Non-pigmented ciliary epithelial cell (primary cell): ENCODE results near the gene OSBPL5.

ENCODE experiments used
- DNase-seq: peaks from one replicate; pipeline ENCODE4 v3.0.0-alpha.2; 2010; ENCODE audit warnings: low read depth

Gene OSBPL5

DNA sequence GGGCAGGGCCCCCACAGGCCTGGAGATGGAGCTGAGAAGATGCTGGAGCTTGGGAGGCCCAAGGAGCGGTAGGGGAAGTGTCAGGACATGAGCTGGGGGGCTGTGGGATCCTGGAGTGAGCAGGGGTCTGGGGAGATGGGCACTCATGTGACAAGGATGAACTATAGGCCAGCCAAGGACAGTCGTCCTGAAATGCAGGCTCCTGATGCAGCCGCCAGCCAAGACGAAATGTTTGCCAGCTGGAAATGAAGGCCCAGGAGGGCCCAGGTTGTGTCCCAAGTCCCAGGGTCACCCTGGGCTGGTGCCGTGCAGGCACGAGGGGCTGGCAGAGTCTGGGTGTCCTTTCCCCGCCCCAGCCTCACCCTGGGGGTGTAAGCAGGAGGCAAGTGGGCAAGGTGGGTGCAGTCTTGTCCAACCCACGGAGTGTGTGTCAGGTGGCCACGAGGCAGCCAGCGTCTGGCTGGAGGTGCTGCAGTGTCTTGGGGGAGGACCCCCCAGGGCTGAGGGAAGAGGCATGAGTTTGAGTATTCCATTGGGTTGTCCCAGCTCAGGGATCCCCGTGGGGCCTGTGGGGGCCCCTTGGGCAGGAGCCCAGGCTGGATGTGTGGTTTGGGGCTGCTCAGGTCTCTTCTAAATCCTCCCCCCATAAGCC, 32.1 kb upstream of the OSBPL5 start:
- no peak for DNase-seq

DNA sequence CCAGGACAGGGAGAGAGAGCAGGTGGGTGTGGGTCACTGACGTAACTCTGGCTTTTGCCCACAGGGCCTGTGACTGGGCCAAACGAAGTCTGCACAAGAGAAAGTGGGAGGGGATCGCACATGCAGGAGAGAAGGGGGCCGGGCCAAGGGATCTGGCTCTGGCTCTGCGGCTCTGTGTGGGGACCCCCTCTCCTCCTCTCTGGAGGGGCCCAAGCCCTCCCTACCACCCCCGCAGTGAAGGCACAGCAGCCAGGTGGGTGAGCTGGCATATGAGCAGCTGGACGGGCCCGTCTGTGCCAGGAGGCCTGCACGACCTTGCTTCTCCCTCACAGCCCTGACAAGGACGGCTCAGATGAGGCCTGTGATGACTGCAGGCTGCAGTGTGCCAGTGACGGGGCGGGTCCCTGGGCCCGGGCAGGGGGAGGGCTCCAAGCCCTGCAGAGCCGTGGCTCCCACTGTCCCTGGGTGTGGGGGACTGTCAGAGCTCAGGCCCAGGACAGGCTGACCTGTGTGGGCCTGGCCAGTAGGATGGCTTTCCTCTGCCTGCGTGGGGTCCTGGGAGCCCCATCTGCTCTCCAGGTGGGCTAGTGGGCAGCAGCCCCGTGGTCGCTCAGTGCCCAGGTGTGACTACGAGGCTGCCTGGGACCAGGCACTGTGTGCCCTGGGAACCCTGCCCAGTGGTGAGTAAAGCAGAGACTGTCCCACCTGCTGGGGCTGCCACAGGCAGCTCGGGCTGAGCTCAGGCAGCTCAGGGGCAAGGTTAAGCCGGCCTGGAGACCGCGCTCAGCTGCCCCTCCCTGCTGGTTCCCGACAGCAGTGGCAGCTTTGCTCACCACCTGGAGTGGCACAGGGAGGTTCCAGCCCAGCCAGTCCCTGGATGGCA, 31.3 kb upstream of the OSBPL5 start:
- no peak for DNase-seq

DNA sequence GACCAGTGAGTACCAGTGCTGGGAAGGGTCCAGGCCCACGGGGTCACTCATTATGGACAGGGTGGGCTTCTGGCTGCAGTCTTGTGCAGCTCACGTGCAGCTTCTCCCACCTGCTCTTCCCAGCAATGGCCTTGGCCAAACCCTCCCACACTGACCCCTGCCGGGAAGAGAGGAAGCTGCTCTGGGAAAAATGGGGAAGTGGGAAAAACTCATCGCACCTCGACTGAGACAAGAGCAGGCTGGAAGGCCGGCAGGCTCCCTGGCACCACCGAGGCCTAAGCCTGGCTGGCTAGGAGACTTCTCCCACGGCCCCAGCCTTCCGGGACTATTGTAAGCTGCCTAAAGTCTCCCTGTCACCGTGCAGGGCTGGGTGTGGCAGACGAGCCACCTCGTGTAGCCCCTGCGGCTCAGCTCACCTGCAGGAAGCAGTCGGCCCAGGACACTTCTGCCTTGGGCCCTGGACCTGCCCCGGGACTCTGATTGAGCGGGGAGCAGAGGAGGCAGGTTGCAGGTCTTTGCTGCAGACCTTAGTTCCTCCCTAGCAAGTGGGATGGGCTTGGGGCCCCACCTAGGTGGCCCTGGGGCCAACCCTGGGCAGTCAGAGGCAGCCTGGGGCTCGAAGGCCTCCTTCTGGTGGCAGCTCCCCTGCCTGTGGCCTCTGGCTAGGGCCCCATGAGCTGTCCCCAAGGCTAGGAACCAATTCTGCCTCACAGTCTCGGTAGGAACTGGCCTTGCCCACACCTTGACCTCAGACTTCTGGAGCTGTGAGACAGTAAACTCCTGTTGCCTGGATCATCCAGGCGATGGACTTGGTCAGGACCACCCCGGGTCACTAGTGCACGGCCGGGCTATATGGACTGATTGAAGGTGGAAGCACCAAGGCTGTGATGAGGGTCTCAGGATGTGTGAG, 30.4 kb upstream of the OSBPL5 start:
- no peak for DNase-seq

DNA sequence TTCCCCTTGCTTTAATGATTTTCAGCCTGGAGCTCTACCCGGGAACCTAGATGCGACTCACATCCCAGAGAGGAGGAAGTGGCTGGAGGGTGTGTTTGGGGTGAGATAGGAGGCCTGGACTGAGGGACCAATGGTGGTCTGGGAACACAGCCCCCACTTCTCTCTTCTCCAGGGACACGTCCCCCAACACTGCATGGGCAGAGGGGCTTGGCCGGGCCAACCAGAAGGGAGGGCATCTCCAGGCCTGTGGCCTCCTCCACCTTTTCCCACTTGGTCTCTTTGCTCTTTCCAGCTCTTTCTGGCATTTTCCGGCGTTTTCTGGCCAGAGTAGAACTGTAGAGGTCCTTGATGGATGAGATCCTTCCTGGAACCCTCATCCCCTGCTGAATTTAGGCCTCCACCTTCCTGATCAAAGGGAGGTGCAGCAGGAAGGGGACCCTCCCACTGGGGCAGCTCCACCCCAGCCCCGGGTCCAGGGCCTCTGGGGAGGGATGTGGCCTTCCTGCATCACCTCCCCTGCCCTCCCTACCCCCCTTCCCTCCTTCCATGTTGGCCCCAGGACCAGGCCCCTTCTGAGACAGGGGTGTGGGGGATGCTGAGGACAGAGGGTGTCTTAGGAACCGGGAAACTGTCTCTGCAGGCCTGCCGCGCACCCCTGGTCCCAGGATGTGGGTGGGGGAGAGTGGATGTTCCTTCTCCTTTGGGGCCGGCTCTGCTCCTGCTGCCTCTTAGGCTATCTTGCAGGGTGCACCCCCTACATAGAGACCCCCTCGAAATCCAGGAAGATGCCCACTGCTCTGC, 29.1 kb upstream of the OSBPL5 start:
- no peak for DNase-seq

DNA sequence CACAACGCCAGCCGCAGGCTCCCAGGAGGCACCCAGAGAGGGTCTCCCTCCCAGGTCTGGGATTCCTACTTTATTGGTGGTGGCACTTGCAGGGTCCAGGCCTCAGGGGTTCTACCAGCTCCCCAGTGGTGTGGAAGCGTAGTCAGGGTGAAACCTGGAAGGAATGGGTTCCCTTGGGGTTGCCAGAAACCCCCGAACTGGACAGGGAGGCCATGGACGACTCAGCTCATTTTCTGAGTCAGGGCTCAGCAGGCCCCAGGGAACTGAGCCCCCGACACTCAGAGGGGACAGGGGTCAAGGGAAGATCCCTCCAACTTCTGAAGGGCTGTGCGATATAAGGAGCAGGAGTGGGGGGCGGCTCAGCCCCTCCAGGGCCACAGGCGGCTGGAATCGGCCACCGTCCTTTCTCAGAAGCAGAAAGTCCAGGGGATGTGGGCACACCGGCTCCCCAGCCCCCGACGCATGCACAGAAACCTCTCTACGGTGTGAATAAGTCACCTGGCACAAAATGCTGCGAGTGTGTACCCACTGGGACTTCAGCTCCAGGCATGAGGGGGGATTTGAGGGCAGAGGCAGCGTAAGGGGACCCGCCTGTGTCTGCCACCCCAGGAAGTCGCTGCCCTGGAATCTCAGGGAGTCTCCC, 28.4 kb upstream of the OSBPL5 start:
- DNase-seq = no peak

DNA sequence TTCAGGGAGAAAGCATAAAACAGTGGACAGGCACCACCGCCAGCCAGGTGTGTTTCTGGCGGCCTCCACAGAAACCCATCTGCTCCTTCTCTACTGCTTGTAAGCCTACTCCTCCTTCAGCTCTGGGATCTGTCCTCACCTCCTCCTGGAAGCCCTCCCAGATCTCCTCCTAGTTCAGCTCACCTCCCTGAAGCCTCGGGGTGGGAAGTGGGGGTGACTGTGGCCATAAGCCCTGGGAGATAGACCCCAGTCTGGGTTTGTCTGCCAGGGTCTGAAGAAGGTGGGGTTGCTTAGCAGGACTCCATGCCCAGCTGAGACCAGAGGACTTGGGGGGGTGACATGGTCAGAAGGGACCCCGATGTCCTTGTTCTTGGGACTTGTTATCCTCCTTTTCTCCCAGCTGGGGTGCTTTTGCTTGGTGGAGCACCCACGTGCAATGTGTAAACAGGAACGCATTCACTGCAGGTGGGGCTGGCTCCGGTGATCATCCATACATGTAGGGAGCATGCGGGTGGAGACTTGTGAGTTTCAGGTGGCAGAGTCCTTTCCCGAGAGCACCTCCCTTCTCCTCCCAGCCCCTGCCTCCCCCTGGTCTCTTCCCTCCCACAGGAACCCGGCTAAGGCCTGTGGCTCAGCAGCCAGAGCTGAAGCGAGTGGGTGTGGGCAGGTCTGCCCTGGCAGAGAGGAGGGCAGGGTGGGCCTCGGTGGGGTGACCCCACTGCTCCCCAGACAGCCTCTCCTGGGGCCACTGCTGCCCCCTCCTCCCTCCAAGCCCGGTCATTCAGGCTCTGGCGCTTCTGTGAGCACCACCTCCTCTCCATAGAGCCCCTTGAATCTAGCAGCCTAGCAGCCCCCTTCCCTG, 27.6 kb upstream of the OSBPL5 start:
- DNase-seq = no peak

DNA sequence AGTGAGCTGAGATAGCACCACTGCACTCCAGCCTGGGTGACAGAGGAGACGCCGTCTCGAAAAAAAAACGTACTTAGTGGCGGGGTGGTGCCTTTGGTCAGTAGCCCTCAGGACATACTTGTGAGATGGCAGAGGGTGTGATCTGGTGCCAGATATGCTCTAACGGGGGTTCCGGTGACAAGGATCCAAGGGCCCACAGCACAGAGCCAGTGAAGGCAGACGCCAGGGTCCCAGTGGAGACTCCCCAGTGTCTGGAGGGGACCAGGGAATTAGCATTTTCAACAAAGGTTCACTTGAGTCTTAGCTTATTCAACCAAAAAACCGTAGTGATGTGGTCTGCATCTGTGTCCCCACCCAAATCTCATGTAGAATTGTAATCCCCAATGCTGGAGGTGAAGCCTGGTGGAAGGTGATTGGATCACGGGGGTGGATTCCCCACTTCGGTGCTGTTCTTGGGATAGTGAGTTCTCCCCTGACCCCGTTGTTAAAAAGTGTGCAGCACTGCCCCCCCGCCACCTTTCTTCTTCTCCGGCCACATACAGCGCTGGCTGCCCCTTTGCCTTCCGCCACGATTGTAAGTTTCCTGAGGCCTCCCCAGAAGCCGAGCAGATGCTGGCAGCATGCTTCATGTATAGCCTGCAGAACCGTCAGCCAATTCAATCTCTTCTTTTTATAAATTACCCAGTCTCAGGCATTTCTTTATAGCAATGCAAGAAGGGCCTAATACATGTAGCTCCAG, 26.6 kb upstream of the OSBPL5 start:
- no peak for DNase-seq

DNA sequence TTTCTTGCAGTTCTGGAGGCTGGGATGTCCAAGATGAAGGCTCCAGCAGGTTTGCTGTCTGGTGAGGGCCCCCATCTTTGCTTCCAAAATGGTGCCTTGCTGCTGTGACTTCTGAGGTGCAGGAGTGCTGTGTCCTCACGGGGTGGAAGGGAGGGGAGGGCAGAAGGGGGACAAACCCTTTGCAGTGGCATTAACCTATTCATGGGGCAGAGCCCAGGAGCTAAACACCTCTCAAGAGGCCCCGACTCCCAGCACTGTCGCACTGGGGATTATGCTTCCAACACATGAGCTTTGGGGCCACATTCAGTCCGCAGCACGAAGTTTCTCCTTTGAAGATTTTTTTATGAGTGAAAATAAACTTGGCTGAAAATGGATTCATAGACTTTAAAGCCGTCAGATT, 25.5 kb upstream of the OSBPL5 start:
- DNase-seq = no peak

DNA sequence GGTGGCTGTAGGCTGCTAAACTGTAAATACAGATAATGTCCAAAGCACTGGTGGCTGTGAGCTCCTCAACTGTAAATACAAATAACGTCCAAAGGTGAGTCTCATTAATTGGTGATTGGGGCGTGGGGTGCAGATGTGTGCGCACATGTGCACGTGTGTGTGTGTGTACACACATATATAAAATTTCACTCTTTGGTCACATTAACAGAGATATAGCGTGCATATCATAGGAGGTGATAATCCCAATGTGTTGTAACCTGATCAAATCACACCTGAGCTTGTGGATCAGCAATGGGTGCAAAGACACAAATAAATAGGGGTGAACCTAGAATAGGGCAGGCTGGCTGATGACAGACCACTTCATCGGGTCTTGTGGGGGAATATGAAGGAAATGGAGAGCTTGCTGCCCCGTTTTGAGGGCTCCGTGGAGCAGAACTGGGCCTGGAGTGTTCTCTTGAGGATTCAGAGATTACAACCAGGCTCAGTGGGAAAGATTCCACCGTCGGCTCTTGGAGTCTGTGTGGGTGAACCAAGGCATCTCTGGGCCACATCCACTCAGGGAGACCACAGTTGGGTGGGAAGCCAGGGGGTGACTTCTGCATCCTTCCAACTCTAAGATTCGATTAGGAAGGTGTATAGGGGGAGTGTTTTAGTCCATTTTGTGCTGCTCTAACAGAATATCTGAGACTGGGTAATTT, 24.9 kb upstream of the OSBPL5 start:
- DNase-seq = no peak

DNA sequence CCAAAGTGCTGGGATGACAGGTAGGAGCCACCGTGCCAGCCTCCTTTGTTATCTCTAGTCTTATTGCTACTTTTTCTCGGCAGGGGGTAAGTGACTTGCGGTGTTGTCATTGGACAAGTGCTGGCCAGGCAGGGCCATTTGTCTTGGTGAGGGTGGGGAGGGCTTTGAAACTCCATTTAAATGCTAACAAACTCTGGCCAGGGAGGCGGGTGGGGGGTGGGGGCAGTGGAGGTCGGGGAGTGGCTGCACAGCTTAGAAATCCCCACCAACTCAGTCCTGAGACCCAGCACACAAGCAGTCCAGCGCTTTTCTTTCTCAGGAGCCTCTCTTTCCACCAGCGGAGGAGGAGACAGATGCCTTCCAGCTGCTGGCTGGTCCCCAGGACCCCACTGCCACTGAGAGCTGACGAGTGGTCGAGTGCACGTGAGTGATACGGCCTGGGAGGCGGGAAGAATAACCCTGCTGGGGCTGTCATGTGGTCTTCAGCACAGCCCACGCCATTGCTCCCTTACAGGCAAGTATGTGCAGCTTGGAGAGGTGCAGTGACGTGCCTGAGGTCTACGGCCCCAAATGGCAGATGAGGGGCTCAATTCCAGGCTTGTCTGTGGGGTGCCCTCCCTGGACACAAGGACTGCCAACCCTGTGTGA, 24.2 kb upstream of the OSBPL5 start:
- no peak for DNase-seq

DNA sequence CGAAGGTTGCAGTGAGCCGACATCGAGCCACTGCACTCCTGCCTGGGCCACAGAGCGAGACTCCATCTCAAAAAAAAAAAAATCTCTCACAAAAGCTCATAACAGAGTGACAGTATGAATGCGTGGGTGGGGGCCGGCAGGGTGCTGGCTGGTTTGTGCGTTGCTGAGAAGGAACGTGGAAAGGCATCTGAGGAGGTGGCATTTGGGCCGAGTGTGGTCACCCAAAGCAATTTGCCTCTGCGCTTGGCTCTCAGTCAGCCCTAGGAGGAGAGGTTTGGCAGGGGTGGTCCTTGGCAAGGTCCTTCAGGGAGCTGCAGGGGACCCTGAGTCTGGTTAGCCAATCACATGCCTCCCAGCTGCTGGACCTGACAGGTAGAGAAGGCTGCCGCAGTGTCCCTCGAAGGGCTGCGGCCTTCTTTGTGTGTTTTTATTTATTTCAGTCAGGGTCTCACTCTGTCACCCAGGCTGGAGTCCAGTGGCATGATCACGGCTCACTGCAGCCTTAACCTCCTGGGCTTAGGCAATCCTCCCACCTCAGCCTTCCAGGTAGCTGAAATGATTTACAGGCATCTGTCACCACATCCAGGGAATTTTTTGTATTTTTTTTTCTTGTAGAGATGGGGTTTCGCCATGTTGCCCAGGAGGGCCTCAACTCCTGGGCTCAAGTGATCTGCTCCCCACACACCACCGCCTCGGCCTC, 23.5 kb upstream of the OSBPL5 start:
- no peak for DNase-seq

DNA sequence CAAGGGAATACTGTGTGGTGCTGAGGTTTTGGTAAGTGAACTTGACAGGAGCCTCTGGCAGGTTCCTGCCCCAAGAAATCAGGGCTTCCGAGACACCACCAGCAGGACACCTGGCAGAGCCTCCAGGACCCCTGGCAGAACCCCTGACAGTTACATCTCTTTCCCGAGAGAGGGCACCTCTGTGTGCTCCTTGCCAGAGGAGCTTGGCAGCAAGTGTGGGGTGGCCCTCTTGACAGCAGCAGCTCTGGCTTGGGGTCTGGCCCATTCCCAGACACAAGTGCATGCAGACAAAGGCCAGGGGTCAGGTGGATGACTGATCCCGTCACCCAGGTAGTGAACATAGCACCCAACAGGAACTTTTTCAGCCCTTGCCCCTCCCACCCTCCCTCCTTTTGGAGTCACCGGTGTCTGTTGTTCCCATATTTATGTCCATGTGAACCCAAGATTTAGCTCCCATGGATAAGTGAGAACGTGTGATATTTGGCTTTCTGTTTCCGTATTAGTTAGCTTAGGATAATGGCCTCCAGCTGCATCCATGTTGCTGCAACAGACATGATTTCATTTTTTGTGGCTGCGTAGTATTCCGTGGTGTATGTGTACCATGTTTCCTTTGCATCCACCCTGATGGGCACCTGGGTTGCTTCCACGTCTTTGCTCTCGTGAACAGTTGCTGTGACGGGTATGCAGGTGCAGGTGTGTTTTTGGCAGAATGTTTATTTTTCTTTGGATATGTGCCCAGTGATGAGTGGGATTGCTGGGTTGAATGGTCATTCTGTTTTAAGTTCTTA, 21.2 kb upstream of the OSBPL5 start:
- no peak for DNase-seq

DNA sequence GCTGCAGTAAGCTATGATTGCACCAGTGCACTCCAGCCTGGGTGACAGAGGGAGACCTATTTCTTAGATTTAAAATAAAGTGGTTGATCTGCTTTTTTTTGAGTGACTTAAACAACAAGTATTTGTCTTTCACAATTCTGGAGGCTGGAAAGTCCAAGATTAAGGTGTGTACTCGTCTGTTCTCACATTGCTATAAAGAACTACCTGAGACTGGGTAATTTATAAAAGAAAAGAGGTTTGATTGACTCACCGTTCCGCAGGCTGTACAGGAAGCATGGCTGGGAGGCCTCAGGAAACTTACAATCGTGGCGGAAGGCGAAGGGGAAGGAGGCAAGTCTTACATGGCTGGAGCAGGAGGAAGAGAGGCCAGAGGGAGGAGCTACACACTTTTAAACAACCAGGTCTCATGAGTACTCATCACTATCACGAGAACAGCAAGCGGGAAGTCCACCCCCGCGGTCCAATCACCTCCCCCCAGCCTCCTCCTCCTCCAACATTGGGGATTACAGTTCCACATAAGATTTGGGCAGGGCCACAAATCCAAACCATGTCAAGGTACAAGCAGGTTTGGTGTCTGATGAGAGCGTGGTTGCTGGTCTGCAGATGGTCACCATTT, 19.7 kb upstream of the OSBPL5 start:
- no peak for DNase-seq

DNA sequence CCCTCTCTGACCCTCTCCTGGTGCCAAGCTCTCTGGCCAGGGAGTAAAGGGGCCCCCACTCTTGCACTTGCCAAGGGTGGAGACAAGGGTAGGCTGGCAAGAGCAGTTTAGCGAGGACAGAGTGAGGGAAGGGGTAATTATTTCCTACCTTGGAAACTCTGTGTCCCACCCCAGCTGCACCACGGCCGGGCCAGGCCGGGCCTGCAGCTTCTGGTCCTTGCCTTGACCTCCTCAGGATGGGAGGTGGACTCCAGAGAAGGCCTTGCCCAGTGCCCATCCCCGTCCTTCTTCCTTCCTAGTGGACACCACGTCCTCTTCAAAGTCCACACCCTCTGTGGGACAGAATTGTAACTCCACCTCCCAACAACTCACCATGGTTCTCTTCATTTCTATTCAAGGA, 18.4 kb upstream of the OSBPL5 start:
- no peak for DNase-seq

DNA sequence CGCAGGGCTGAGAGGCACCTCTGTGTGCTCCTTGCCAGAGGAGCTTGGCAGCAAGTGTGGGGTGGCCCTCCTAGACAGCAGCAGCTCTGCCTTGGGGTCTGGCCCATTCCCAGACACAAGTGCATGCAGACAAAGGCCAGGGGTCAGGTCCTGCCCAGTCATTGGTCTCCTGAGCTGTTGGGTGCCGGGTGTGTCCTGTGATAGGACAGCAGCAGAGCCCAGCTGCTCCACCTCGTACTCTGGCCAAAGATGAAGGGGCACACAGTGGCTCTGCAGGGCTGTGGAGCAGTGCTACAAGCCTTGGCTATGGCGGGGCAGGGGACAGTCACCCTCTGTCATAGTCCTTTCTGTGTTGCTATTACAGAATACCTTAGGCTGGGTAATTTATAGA, 17.3 kb upstream of the OSBPL5 start:
- DNase-seq = no peak

DNA sequence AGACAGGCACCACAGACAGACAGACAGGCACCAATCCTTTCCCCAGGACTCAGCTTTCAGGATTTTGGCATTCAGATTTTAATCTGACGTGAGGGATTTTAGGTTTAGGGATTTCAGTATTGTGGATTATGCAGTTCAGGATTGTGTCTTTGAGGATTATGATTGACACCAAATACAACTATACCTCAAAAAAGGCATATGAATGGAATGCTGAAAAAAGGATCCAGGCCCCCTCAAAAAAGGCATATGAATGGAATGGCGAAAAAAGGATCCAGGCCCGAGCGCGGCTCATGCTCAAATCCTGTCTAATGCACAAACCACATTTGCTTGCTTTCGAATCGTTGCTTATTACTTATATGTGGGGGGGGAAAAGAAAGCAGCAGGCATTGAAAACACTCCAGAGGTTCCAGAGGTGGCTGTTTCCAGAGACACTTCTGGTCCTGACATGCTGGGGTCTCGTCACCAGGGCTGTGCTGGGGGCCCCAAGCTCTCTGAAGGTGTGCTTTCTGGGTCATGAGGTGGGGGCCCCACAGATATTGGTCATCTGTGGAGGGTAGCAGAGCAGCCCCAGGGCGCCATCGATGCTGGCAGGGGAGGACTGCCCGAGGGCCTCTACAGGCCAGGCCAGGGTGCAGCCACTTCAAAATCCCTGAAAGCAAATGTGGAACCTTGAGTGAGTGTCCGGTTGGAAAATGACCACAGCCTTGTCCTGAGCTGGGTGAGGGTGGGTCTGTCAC, 16.8 kb upstream of the OSBPL5 start:
- no peak for DNase-seq
